ENCODE data around the gene ECD.
A peak's percentile ranks its signal among the peaks of the same experiment; 100 is the strongest.

The ECD gene

DNA sequence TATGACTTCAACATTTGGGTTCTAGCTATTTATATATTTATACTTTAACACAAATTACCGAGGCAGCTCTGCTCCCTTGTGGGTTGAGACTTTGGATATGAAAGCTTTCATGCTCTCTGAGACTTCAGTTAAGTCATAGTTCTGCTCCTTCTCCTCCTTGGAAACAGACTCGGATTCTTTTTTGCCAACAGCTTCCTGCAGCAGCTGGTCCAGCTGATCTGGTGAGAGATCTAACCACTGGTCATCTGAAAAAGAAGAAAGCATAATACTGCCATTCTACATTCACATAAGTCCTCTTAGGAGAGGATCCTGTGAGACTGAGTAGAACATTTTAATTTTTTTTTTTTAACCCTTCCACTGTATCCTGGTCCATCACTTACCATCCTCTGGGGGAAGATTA, 28.6 kb downstream of the ECD start:
- TF ChIP-seq, protein P1, sequence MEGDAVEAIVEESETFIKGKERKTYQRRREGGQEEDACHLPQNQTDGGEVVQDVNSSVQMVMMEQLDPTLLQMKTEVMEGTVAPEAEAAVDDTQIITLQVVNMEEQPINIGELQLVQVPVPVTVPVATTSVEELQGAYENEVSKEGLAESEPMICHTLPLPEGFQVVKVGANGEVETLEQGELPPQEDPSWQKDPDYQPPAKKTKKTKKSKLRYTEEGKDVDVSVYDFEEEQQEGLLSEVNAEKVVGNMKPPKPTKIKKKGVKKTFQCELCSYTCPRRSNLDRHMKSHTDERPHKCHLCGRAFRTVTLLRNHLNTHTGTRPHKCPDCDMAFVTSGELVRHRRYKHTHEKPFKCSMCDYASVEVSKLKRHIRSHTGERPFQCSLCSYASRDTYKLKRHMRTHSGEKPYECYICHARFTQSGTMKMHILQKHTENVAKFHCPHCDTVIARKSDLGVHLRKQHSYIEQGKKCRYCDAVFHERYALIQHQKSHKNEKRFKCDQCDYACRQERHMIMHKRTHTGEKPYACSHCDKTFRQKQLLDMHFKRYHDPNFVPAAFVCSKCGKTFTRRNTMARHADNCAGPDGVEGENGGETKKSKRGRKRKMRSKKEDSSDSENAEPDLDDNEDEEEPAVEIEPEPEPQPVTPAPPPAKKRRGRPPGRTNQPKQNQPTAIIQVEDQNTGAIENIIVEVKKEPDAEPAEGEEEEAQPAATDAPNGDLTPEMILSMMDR (conservative IDR thresholded peaks at IDR 0.05; ENCODE audit: control insufficient read depth, insufficient read depth, low read depth, low read length): no peak
- DNase-seq (ENCODE audit: low read depth): no peak
- H3K4me3 ChIP-seq (ENCODE audit: control insufficient read depth, low read depth, low read length): no peak overlapping the region

DNA sequence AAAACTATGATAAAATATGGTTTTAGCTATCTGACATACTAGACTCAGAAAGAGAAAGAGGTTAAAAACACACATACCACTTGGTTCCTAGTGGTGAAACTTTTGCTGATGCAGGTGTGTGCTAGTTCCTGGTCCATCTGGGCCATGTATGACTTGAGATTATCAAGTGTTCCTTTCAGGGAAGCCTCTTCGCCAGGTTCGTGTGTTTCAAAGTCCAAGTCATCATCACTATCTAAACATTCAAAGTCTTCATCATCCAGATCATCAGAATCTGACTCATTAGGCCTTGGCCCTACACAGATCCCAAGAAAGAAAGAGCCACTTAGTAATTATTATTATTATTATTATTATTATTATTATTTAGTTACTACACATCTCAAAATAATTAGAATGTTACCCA, 31.2 kb downstream of the ECD start:
- no peak overlapping the region for H3K4me3 ChIP-seq (ENCODE audit: control insufficient read depth, low read depth, low read length)
- peak; percentile 44 for DNase-seq (ENCODE audit: low read depth)
- TF ChIP-seq, protein P1 (conservative IDR thresholded peaks at IDR 0.05; ENCODE audit: control insufficient read depth, insufficient read depth, low read depth, low read length): no peak

DNA sequence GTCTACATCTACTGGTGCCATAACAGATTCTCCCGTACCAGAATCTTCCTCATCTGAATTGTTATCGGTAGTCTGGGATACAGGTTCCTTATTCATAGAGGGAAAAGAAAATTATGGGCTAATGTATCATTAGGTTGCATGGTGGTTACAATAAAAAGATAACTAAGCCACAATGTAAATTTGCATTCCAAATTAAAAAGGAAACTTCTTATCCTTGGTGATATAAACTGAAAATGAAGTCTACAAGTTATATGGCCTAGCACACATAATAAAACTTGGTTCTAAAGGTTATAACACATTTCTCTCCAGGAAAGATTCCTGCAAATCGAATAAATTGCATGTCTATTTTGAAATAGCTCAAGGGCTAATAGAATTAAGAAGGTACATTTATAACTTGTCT, 33.1 kb downstream of the ECD start:
- DNase-seq (ENCODE audit: low read depth): no peak
- TF ChIP-seq, protein P1 (conservative IDR thresholded peaks at IDR 0.05; ENCODE audit: control insufficient read depth, insufficient read depth, low read depth, low read length): no peak
- H3K4me3 ChIP-seq (ENCODE audit: control insufficient read depth, low read depth, low read length): no peak overlapping the region

DNA sequence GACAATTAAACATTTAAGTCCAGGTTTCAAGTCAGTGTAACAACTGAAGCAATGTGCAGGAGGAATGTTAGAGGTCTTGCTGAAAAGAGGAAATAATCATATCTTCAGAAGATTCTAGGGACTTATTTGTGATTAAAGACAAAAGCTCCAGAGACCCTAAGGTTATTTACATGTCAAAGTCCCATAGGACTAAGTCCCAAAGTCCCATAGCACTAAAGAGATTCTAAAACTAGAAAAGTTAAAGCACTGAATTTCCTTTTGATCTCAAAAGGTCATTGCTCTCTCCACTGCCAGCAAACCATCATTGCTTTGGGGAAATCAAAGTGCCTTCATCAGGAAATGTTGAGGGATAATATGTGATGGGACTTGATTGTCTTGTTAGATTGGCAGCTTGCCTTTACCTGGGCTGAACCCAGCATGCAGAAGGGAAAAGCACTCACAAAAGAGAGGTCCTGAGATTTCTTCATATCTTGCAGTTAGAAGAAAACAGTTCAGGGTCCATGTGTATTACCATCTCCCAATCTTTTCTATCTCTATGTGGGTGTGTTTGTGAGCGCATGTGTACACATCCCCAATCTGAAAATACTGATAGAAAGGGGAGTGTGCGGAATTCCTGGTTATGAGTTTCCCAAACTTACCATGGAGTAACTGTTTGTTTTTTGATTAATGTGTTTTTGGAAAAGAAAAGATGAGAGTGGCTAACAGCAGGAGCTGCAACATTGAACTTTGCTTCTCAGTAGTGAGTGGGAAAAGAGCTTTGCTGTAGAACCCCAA, 35.7 kb downstream of the ECD start:
- no peak overlapping the region for H3K4me3 ChIP-seq (ENCODE audit: control insufficient read depth, low read depth, low read length)
- DNase-seq (ENCODE audit: low read depth): no peak
- TF ChIP-seq, protein P1 (conservative IDR thresholded peaks at IDR 0.05; ENCODE audit: control insufficient read depth, insufficient read depth, low read depth, low read length): no peak

DNA sequence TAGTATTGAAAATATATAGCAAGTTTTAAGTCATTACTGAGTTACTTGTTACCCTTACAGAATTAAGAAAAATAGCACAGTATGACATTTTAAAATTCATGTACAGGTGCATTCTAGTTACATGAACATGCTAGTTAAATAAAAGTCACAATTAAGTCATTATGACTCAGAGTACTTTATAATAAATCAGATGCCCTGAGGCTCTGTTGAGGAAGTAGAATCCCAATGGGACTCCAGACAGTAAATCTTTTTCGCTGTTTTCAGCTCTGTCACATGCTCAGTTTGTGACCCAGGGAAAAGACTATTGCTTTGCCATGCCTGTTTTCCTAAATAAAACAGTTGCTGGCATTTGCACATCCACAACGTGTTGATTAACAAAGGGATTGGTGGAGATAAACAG, 36.5 kb downstream of the ECD start:
- H3K4me3 ChIP-seq (ENCODE audit: control insufficient read depth, low read depth, low read length): no peak overlapping the region
- TF ChIP-seq, protein P1 (conservative IDR thresholded peaks at IDR 0.05; ENCODE audit: control insufficient read depth, insufficient read depth, low read depth, low read length): no peak
- DNase-seq (ENCODE audit: low read depth): peak; percentile 42

DNA sequence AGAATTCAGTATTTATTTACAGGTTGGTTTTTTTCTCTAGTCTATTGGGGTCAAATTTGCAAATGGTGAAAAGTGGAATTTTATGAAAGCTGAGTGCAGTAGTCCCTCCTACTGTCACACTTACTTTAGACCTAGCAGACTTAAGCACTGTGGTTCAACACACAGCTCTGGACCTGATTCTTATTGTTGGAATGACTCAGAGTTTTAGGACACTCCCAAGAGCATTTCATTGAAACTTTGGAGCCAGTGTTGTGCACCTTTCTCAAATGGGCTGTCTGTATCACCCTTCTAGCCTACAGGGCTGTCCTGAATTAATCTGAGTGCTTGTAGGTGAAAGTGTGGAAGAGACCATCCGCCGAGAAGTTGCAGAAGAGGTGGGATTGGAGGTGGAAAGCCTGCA, 41.5 kb downstream of the ECD start:
- no peak overlapping the region for H3K4me3 ChIP-seq (ENCODE audit: control insufficient read depth, low read depth, low read length)
- TF ChIP-seq, protein P1 (conservative IDR thresholded peaks at IDR 0.05; ENCODE audit: control insufficient read depth, insufficient read depth, low read depth, low read length): no peak
- peak; percentile 22 for DNase-seq (ENCODE audit: low read depth)

Data from fibroblast of mammary gland (primary cell).